GM12878 (cell line): Measurements from ENCODE around the gene C19orf12. TPM values are rescaled to one million over a fixed set of nuclear protein-coding genes. Genes with fewer than 3 reads are reported as not detected.

Source experiments
- ATAC-seq: fragments of 200-7000 bp; cut with Tn5 transposase; 3 replicates; pipeline ENCODE4 v1.9.1; 2020; ENCODE audit warnings: mild to moderate bottlenecking, moderate library complexity
- BruUV-seq: library from RNA; stranded (reverse); fragments of 400-500 nt; replicated peaks from 2 replicates; lab custom pipeline; 2021; lab: Mats Ljungman, UMichigan
- CTCF ChIA-PET: fragments of 300-600 bp; sonication (Branson Sonifier 250); formaldehyde crosslinking; extraction: SDS; loops from one replicate; lab custom pipeline; 2021; ENCODE audit warnings: inconsistent platforms; lab: Yijun Ruan, JAX
- POLR2A ChIA-PET: fragments of 350-600 bp; formaldehyde crosslinking; extraction: SDS; loops from one replicate; lab custom pipeline; 2021; ENCODE audit warnings: inconsistent platforms; lab: Charles Lee
- RAD21 ChIA-PET: fragments of 300-600 bp; sonication (Branson Sonifier 250); formaldehyde crosslinking; loops from one replicate; lab custom pipeline; 2023; ENCODE audit warnings: antibody characterized with exemption; ENCODE audit not compliant: unreplicated experiment; lab: Charles Lee
- SMC1A ChIA-PET: fragments of 300-600 bp; sonication (Branson Sonifier 250); formaldehyde crosslinking; loops from one replicate; lab custom pipeline; 2023; ENCODE audit not compliant: unreplicated experiment, uncharacterized antibody; lab: Charles Lee
- DNase-seq: peaks from one replicate; pipeline ENCODE4 v3.0.0-alpha.2; 2011; ENCODE audit warnings: low read depth, low spot score
- FAIRE-seq: peaks from 3 replicates; lab custom pipeline; 2011; peaks lifted over from hg19 to GRCh38; lab: Jason Lieb, UNC
- H2AFZ ChIP-seq: 2 replicates; pipeline ENCODE4 v1.6.0; 2011; ENCODE audit warnings: low read depth, low read length, control low read depth; ENCODE audit not compliant: control insufficient read depth
- H3K27ac ChIP-seq: 2 replicates; pipeline ENCODE4 v1.5.1; 2011; ENCODE audit warnings: control low read depth; ENCODE audit not compliant: control insufficient read depth, insufficient read depth
- H3K27me3 ChIP-seq, 2 experiments: replicated peaks in 1 of 2; 2 replicates each; pipeline versions ENCODE4 v1.6.0 to v1.6.1; 2011; ENCODE audit warnings: low read length in 1 of 2; ENCODE audit not compliant: control insufficient read depth in 2 of 2, insufficient read depth in 2 of 2
- H3K36me3 ChIP-seq, 2 experiments: 2 replicates each; pipeline ENCODE4 v1.5.1; 2011; ENCODE audit warnings: low read length in 1 of 2; ENCODE audit not compliant: control insufficient read depth in 2 of 2, insufficient read depth in 2 of 2
- H3K4me1 ChIP-seq: 2 replicates; pipeline ENCODE4 v1.6.1; 2011; ENCODE audit warnings: mild to moderate bottlenecking, low read length, moderate library complexity, mixed read lengths; ENCODE audit not compliant: control insufficient read depth, insufficient read depth
- H3K4me2 ChIP-seq: 2 replicates; pipeline ENCODE4 v1.6.0; 2011; ENCODE audit warnings: control low read depth; ENCODE audit not compliant: control insufficient read depth, insufficient read depth
- H3K4me3 ChIP-seq: fragments of 200-600 bp; sonication (generic); 2 replicates; pipeline ENCODE4 v1.5.1; 2016
- H3K79me2 ChIP-seq: 2 replicates; pipeline ENCODE4 v1.6.0; 2011; ENCODE audit warnings: low read length; ENCODE audit not compliant: control insufficient read depth, insufficient read depth
- H3K9ac ChIP-seq: 2 replicates; pipeline ENCODE4 v1.8.0; 2011; ENCODE audit warnings: low read length, control low read depth, mixed read lengths; ENCODE audit not compliant: control insufficient read depth, insufficient read depth
- H3K9me3 ChIP-seq: replicated peaks from 3 replicates; pipeline ENCODE4 v1.5.1; 2011; ENCODE audit warnings: mild to moderate bottlenecking, low read length; ENCODE audit not compliant: control insufficient read depth, insufficient read depth
- H4K20me1 ChIP-seq: 2 replicates; pipeline ENCODE4 v1.6.0; 2011; ENCODE audit not compliant: control insufficient read depth, insufficient read depth
- CHD4 ChIP-seq: fragments of 200-600 bp; sonication (generic); IDR thresholded peaks from 2 replicates; pipeline ENCODE4 v1.6.1; 2016; ENCODE audit warnings: mild to moderate bottlenecking
- NFYA ChIP-seq: IDR thresholded peaks from 2 replicates; pipeline ENCODE4 v1.6.1; 2011; ENCODE audit warnings: low read depth, mild to moderate bottlenecking, low read length, improper control_type of control experiment, borderline replicate concordance
- NR2C1 ChIP-seq: fragments of 450-650 bp; IDR thresholded peaks from 2 replicates; pipeline ENCODE4 v1.6.1; 2017; ENCODE audit warnings: antibody characterized with exemption, mild to moderate bottlenecking, moderate library complexity
- STAT3 ChIP-seq: IDR thresholded peaks from 2 replicates; pipeline ENCODE4 v1.6.1; 2011; ENCODE audit warnings: low read depth, low read length, improper control_type of control experiment
- ZNF217 ChIP-seq: fragments of 450-650 bp; IDR thresholded peaks from 2 replicates; pipeline ENCODE4 v1.6.1; 2017; ENCODE audit warnings: antibody characterized with exemption, mild to moderate bottlenecking
- WGBS: methylation state at CpG from one replicate; pipeline ENCODE4 v1.1.6; 2016; ENCODE audit warnings: low lambda C conversion rate; ENCODE audit not compliant: insufficient replicate concordance, insufficient coverage; ENCODE audit errors: missing lambda C conversion rate; 5-methylcytosine and 5-hydroxymethylcytosine counted together
- in situ Hi-C: fragments of 300-500 bp; cut with MboI; formaldehyde crosslinking; loops from 9 replicates; pipeline ENCODE4 v1.14.3; 2018; ENCODE audit warnings: mixed read lengths
- intact Hi-C: fragments of 100-400 bp; cut with micrococcal nuclease; formaldehyde crosslinking; loops from one replicate; pipeline ENCODE4 v1.14.2; 2022; ENCODE audit not compliant: unreplicated experiment
- polyA plus RNA-seq, 11 experiments: library from polyadenylated mRNA; depleted of rRNA in 4 of 11; unstranded in 6 of 11; stranded (reverse) in 5 of 11; fragments of >200 nt; fragmentation: Nextera tagmentation in 4 of 11; fragmentation: Illumina TruSeq in 1 of 11; extraction: Ambion mirVana in 4 of 11; extraction: Trizol in 1 of 11; gene quantifications; 1 replicate in 1 of 11; 2 replicates in 10 of 11; pipeline versions ENCODE4 v1.2.1 to v1.2.3, GENCODE V29; 2011 to 2016; ENCODE audit warnings: inconsistent platforms in 2 of 11, missing spikeins in 2 of 11, low read depth in 1 of 11
- total RNA-seq, 4 experiments: library from RNA; depleted of rRNA in 3 of 4; stranded (reverse); fragments of >200 nt in 3 of 4; fragmentation: Illumina TruSeq in 1 of 4; extraction: Trizol in 1 of 4; gene quantifications; 2 replicates each; pipeline versions ENCODE4 v1.2.1 to v1.2.3, GENCODE V29; 2013 to 2021
- TF ChIP-seq, protein P1 (sequence below): IDR thresholded peaks from 2 replicates; pipeline ENCODE4 v1.6.1; 2011; ENCODE audit warnings: mild to moderate bottlenecking, low read depth, low read length, moderate library complexity; ENCODE audit not compliant: insufficient replicate concordance

The C19orf12 gene
- total and polyA plus RNA-seq, 10 of the 15 experiments (the other 5 are each of a cell fraction or from before 2014, with no cell fraction given) = 2.3 to 23.5 (median 20.3) TPM

DNA sequence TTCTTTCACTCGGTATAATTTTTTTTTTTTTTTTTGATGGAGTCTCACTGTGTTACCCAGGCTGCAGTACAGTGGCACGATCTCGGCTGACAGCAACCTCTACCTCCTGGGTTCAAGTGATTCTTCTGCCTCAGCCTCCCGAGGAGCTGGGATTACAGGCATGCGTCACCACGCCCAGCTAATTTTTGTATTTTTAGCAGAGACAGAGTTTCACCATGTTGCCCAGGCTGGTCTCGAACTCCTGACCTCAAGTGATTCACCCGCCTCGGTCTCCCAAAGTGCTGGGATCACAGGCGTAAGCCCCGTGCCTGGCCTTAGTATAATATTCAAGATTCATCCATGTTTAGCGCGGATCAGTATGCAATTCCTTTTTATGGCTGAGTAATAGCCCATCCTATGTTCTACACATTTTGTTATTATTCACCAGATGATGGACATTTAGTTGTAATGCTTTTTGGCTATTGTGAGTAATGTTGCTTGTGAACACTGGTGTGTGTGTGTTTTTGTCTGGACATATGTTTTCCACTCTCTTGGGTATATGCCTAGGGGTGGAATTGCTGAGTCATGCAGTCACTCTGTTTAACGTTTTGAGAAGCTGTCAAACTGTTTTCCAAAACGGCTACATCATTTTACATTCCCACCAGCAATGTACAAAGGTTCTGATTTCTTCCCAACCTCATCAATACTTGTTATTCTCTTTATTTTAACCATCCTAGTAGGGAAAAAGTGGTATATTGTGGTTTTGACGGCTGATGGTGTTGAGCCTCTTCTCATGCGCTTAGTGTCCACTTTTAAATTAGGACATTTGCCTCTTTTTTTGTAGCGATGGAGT is 26.9 kb downstream of the C19orf12 start:
- Histone ChIP-seq H3K36me3 (no peaks in the 10 kb centered on the region), H3K4me3 (no peak overlapping the region), H3K9me3 (peaks cover 5% of the 10 kb centered on the region; the same call in 2 of the 3 replicates), H3K27ac (no peak overlapping the region), H2AFZ (no peak overlapping the region), H3K9ac (no peak overlapping the region), H3K27me3 (no peaks in the 10 kb centered on the region), H3K4me1 (no peaks in the 10 kb centered on the region; the same call in 1 of the 2 replicates), H4K20me1 (no peaks in the 10 kb centered on the region), H3K4me2 (no peak overlapping the region), H3K79me2 (no peaks in the 10 kb centered on the region)
- intact Hi-C loops = no loop called here
- FAIRE-seq (no peak), ATAC-seq (no peak), DNase-seq (no peak)
- in situ Hi-C loops = no loop called here
- SMC1A ChIA-PET = interaction anchor here (1.0 kb wide), 1 partner anchor 28 kb away, joined by 3 read pairs; no protein-coding TSS in a partner anchor
- RAD21 ChIA-PET = no interaction called here
- POLR2A ChIA-PET = interaction anchor here (0.6 kb wide), 1 partner anchor 20 kb away, joined by 4 read pairs; no protein-coding TSS in a partner anchor
- TF ChIP-seq ZNF217 (no peak), STAT3 (no peak), CHD4 (no peak), NFYA (no peak), NR2C1 (no peak)
- TF ChIP-seq, protein P1, sequence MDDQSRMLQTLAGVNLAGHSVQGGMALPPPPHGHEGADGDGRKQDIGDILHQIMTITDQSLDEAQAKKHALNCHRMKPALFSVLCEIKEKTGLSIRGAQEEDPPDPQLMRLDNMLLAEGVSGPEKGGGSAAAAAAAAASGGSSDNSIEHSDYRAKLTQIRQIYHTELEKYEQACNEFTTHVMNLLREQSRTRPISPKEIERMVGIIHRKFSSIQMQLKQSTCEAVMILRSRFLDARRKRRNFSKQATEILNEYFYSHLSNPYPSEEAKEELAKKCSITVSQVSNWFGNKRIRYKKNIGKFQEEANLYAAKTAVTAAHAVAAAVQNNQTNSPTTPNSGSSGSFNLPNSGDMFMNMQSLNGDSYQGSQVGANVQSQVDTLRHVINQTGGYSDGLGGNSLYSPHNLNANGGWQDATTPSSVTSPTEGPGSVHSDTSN = no peak
- 79% methylated on average over 18 of the region's 18 CpGs for WGBS
- no TSS peak for BruUV-seq
- CTCF ChIA-PET = interaction anchor here (7.2 kb wide), 1 partner anchor 79 kb away, joined by 112 read pairs; the partner anchor contains the start of gene POP4
